Loucy (cell line): Measurements from ENCODE around the gene PARS2.

ENCODE experiments used
- H2AFZ ChIP-seq: fragments of 200-600 bp; sonication (generic); 2 replicates; pipeline ENCODE4 v1.6.0; 2016; ENCODE audit warnings: antibody characterized with exemption, mild to moderate bottlenecking, low read length, moderate library complexity
- H3F3A ChIP-seq: fragments of 200-600 bp; 2 replicates; pipeline ENCODE4 v1.6.0; 2016; ENCODE audit warnings: antibody characterized with exemption, low read depth, mild to moderate bottlenecking
- H3K27me3 ChIP-seq: fragments of 200-600 bp; sonication (generic); 2 replicates; pipeline ENCODE4 v1.6.1; 2014; ENCODE audit warnings: low read length, mild to moderate bottlenecking; ENCODE audit not compliant: insufficient read depth, poor library complexity, severe bottlenecking
- H3K36me3 ChIP-seq: fragments of 200-600 bp; sonication (generic); 2 replicates; pipeline ENCODE4 v1.6.1; 2016; ENCODE audit warnings: low read length; ENCODE audit not compliant: insufficient read depth
- H3K4me1 ChIP-seq: fragments of 200-600 bp; sonication (generic); 2 replicates; pipeline ENCODE4 v1.5.1; 2014; ENCODE audit warnings: low read length, mild to moderate bottlenecking; ENCODE audit not compliant: insufficient read depth, poor library complexity, severe bottlenecking
- H3K4me2 ChIP-seq: fragments of 200-600 bp; sonication (generic); 2 replicates; pipeline ENCODE4 v1.6.0; 2014; ENCODE audit warnings: antibody characterized with exemption, low read length, low read depth, mild to moderate bottlenecking; ENCODE audit not compliant: poor library complexity, severe bottlenecking
- H3K4me3 ChIP-seq: fragments of 200-600 bp; sonication (generic); 2 replicates; pipeline ENCODE4 v1.5.1; 2014; ENCODE audit warnings: low read length, mild to moderate bottlenecking, mixed read lengths; ENCODE audit not compliant: poor library complexity, severe bottlenecking
- H3K79me2 ChIP-seq: fragments of 200-600 bp; sonication (generic); 2 replicates; pipeline ENCODE4 v1.6.1; 2014; ENCODE audit warnings: low read length; ENCODE audit not compliant: insufficient read depth
- H3K9ac ChIP-seq: fragments of 200-600 bp; sonication (generic); 2 replicates; pipeline ENCODE4 v1.6.0; 2014; ENCODE audit warnings: mild to moderate bottlenecking, low read depth, low read length, moderate library complexity; ENCODE audit not compliant: poor library complexity, severe bottlenecking
- H3K9me2 ChIP-seq: fragments of 200-600 bp; sonication (generic); replicated peaks from 2 replicates; pipeline ENCODE4 v1.6.1; 2016; ENCODE audit warnings: low read depth, low read length, mixed read lengths
- H3K9me3 ChIP-seq: fragments of 200-600 bp; sonication (generic); 2 replicates; pipeline ENCODE4 v1.6.1; 2014; ENCODE audit warnings: mild to moderate bottlenecking, antibody characterized with exemption, low read length, low read depth; ENCODE audit not compliant: insufficient read depth
- H4K20me1 ChIP-seq: fragments of 200-600 bp; sonication (generic); 2 replicates; pipeline ENCODE4 v1.6.0; 2014; ENCODE audit warnings: antibody characterized with exemption, low read length, mild to moderate bottlenecking; ENCODE audit not compliant: insufficient read depth, poor library complexity, severe bottlenecking
- EZH2phosphoT487 ChIP-seq: fragments of 200-600 bp; IDR thresholded peaks from 2 replicates; pipeline ENCODE4 v1.6.1; 2018; ENCODE audit warnings: antibody characterized with exemption, mild to moderate bottlenecking, moderate library complexity, borderline replicate concordance
- TF ChIP-seq, protein P1 (sequence below): fragments of 200-600 bp; sonication (generic); conservative IDR thresholded peaks from 2 replicates; pipeline ENCODE4 v1.5.1; 2014; ENCODE audit warnings: mild to moderate bottlenecking, antibody characterized with exemption, low read length

PARS2 gene

GRCh38 chr1:54812801-54813484 is 48.6 kb upstream of the PARS2 start:
- no peaks in the 10 kb centered on the region for H3F3A ChIP-seq
- H2AFZ ChIP-seq, result no peak overlapping the region
- H4K20me1 ChIP-seq, result no peaks in the 10 kb centered on the region
- TF ChIP-seq, protein P1, sequence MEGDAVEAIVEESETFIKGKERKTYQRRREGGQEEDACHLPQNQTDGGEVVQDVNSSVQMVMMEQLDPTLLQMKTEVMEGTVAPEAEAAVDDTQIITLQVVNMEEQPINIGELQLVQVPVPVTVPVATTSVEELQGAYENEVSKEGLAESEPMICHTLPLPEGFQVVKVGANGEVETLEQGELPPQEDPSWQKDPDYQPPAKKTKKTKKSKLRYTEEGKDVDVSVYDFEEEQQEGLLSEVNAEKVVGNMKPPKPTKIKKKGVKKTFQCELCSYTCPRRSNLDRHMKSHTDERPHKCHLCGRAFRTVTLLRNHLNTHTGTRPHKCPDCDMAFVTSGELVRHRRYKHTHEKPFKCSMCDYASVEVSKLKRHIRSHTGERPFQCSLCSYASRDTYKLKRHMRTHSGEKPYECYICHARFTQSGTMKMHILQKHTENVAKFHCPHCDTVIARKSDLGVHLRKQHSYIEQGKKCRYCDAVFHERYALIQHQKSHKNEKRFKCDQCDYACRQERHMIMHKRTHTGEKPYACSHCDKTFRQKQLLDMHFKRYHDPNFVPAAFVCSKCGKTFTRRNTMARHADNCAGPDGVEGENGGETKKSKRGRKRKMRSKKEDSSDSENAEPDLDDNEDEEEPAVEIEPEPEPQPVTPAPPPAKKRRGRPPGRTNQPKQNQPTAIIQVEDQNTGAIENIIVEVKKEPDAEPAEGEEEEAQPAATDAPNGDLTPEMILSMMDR, result no peak
- TF ChIP-seq EZH2phosphoT487, result no peak
- H3K27me3 ChIP-seq, result no peaks in the 10 kb centered on the region
- H3K4me1 ChIP-seq, result no peaks in the 10 kb centered on the region
- no peaks in the 10 kb centered on the region for H3K79me2 ChIP-seq
- no peak overlapping the region for H3K4me3 ChIP-seq
- H3K4me2 ChIP-seq, result no peak overlapping the region
- no peaks in the 10 kb centered on the region for H3K36me3 ChIP-seq
- H3K9me2 ChIP-seq, result no peaks in the 10 kb centered on the region
- no peak overlapping the region for H3K9ac ChIP-seq
- no peaks in the 10 kb centered on the region for H3K9me3 ChIP-seq

GRCh38 chr1:54811739-54812655 is 47.7 kb upstream of the PARS2 start:
- Histone ChIP-seq H3F3A (no peaks in the 10 kb centered on the region), H3K9me2 (no peaks in the 10 kb centered on the region), H3K79me2 (no peaks in the 10 kb centered on the region), H3K9ac (no peak overlapping the region), H3K27me3 (no peaks in the 10 kb centered on the region), H3K4me2 (no peak overlapping the region), H4K20me1 (no peaks in the 10 kb centered on the region), H3K4me1 (no peaks in the 10 kb centered on the region), H3K9me3 (no peaks in the 10 kb centered on the region), H3K4me3 (no peak overlapping the region), H3K36me3 (no peaks in the 10 kb centered on the region), H2AFZ (no peak overlapping the region)
- TF ChIP-seq, protein P1, result no peak
- no peak for TF ChIP-seq EZH2phosphoT487

DNA sequence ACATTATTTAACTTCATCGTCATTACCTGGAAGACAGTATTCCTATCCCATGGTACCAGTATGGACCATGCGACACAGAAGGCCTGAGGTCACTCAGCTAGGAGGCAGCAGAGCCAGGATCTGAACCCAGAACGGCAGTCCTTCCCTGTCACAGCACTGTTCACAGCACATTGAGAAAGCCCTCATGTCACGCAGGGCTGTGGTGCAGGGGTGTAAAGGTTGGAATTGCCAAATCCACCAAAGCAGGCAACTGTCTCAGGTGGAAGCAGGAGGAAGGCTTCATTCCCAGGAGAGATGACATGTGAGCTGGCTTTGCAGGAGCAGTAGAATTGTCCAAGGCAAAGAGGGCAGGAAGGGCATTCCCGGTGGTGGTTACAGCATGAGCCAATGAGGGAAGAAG is 46.7 kb upstream of the PARS2 start:
- no peaks in the 10 kb centered on the region for H3K27me3 ChIP-seq
- no peak overlapping the region for H3K4me3 ChIP-seq
- H3K4me1 ChIP-seq, result no peaks in the 10 kb centered on the region
- no peak overlapping the region for H3K9ac ChIP-seq
- H3K36me3 ChIP-seq, result no peaks in the 10 kb centered on the region
- no peaks in the 10 kb centered on the region for H3F3A ChIP-seq
- no peaks in the 10 kb centered on the region for H3K79me2 ChIP-seq
- H2AFZ ChIP-seq, result 0 out of 2 replicates have a peak overlapping the region, but pooled peaks have one; percentile 6
- no peak overlapping the region for H3K4me2 ChIP-seq
- no peaks in the 10 kb centered on the region for H3K9me3 ChIP-seq
- TF ChIP-seq, protein P1, result no peak
- no peak for TF ChIP-seq EZH2phosphoT487
- no peaks in the 10 kb centered on the region for H4K20me1 ChIP-seq
- H3K9me2 ChIP-seq, result no peaks in the 10 kb centered on the region
